B cell (primary cell): ENCODE data around the gene SLC4A4.

Experiments used
- CTCF ChIP-seq: fragments of 200-600 bp; IDR thresholded peaks from one replicate; pipeline ENCODE4 v1.8.0; 2022; ENCODE audit warnings: antibody characterized with exemption, mild to moderate bottlenecking
- EZH2 ChIP-seq: IDR thresholded peaks from 2 replicates; pipeline ENCODE4 v1.6.1; 2012; ENCODE audit warnings: borderline replicate concordance, low read depth, mild to moderate bottlenecking, moderate library complexity, low read length; ENCODE audit not compliant: insufficient read depth, poor library complexity, severe bottlenecking

DNA sequence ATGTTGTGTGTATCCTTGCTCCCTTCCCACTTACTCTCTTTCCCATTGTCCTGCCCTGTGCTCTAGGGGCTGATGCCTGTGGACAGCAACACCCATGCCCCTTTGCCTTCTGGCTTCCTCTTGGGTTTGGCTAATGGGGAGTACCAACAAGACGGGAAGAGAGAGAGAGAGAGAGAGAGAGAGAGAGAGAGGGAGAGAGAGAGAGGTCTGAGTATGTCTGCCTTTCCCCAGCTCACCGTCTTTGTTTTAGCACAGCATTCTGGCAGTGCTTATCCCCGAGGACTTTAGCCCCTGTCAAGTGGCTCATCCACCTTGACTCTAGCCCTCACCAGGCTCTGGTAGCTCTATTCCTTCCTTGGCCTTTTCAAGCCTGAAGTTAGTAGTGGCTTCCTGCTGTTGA lies 128.0 kb downstream of the SLC4A4 start:
- TF ChIP-seq EZH2 (no peak), CTCF (no peak)
